Measurements from ENCODE around the gene SLC25A3. TPM values are rescaled to one million over a fixed set of nuclear protein-coding genes. Genes with fewer than 3 reads are reported as not detected.

SLC25A3 gene
- total RNA-seq, 6 donors from 2014 or later = 185 to 483 (median 347) TPM

DNA sequence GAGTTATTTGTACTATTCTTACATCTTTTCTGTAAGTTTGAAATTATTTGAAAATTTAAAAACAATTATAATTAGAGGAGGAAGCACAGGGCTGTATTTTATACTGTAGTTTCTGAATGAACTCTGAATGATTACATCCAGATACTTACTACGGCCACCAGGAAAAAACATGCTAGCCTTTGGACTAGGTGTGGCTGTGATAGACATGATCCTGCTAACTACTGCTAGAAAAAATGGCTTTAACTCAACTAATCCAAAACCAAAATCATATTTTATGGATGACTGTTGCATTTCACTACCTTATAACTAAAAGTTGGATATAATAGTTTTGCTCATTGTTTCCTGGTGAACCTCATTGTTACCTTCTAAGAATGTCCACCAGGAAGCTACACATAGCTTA lies 15.1 kb upstream of the SLC25A3 start:
- no peaks in the 10 kb centered on the region for H3K27me3 ChIP-seq
- no peak for ATAC-seq (ENCODE audit: low FRiP score in 2 of 2)
- WGBS, 2 donors = 77 to 89% methylated on average over 1 of the region's 1 CpG
- no peak for DNase-seq
- no peaks in the 10 kb centered on the region for H3K9me3 ChIP-seq
- TF ChIP-seq POLR2A (IDR thresholded peaks at IDR 0.05) (no peak), EP300 (IDR thresholded peaks at IDR 0.05) (no peak), POLR2AphosphoS5 (IDR thresholded peaks at IDR 0.05) (no peak)
- TF ChIP-seq, protein P1, sequence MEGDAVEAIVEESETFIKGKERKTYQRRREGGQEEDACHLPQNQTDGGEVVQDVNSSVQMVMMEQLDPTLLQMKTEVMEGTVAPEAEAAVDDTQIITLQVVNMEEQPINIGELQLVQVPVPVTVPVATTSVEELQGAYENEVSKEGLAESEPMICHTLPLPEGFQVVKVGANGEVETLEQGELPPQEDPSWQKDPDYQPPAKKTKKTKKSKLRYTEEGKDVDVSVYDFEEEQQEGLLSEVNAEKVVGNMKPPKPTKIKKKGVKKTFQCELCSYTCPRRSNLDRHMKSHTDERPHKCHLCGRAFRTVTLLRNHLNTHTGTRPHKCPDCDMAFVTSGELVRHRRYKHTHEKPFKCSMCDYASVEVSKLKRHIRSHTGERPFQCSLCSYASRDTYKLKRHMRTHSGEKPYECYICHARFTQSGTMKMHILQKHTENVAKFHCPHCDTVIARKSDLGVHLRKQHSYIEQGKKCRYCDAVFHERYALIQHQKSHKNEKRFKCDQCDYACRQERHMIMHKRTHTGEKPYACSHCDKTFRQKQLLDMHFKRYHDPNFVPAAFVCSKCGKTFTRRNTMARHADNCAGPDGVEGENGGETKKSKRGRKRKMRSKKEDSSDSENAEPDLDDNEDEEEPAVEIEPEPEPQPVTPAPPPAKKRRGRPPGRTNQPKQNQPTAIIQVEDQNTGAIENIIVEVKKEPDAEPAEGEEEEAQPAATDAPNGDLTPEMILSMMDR (IDR thresholded peaks at IDR 0.05) = no peak
- H3K4me1 ChIP-seq = no peaks in the 10 kb centered on the region
- H3K4me3 ChIP-seq = no peak overlapping the region
- no peaks in the 10 kb centered on the region for H3K36me3 ChIP-seq
- no peak overlapping the region for H3K27ac ChIP-seq

DNA sequence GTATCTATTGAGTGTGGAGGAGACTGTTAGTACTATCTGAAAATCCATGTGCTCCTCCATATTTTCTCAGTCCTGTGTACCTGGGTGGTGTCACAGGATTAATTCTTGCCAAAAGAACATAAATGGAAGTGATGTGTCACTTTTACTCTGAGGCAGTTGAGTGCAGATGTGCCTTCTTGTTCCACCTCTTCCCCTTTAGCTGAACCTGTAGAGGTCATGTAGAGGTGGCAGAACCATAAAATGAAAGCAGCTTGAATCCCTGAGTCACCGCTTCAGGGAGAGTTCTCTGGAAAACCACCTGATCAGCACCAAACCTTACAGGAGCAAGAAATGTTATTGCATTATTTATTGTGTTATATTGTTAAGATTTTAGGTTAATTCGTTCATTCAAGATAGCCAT lies 14.7 kb upstream of the SLC25A3 start:
- H3K27ac ChIP-seq = no peak overlapping the region
- ATAC-seq (ENCODE audit: low FRiP score in 2 of 2) = no peak
- WGBS, 2 donors = 90 to 91% methylated on average over 2 of the region's 2 CpGs
- H3K27me3 ChIP-seq = no peaks in the 10 kb centered on the region
- DNase-seq = no peak
- no peaks in the 10 kb centered on the region for H3K36me3 ChIP-seq
- no peaks in the 10 kb centered on the region for H3K4me1 ChIP-seq
- H3K4me3 ChIP-seq = no peak overlapping the region
- no peaks in the 10 kb centered on the region for H3K9me3 ChIP-seq
- TF ChIP-seq POLR2AphosphoS5 (IDR thresholded peaks at IDR 0.05) (no peak), EP300 (IDR thresholded peaks at IDR 0.05) (no peak), POLR2A (IDR thresholded peaks at IDR 0.05) (no peak)
- TF ChIP-seq, protein P1 (IDR thresholded peaks at IDR 0.05) = no peak

DNA sequence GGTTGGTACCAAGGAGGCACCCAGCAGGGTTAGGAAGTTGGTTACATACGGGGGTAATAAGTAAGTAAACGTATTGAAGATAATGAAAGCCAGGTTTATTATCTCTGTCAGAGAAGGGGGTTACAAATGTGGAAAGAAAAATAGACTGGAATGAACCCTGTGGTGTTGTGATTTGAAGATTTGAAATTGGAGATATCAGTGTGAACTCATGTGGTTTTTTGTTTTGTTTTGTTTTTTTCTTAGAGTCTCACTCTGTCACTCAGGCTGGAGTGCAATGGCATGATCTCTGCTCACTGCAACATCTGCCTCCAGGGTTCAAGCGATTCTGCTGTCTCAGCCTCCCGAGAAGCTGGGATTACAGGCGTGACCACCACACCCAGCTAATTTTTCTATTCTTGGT lies 14.1 kb upstream of the SLC25A3 start:
- Histone ChIP-seq H3K4me3 (no peak overlapping the region), H3K9me3 (no peaks in the 10 kb centered on the region), H3K36me3 (no peaks in the 10 kb centered on the region), H3K4me1 (no peaks in the 10 kb centered on the region), H3K27me3 (no peaks in the 10 kb centered on the region), H3K27ac (no peak overlapping the region)
- DNase-seq = no peak
- no peak for ATAC-seq (ENCODE audit: low FRiP score in 2 of 2)
- WGBS, 2 donors = 85 to 88% methylated on average over 5 of the region's 5 CpGs
- TF ChIP-seq EP300 (IDR thresholded peaks at IDR 0.05) = no peak
- TF ChIP-seq, protein P1 (IDR thresholded peaks at IDR 0.05) = no peak
- TF ChIP-seq POLR2AphosphoS5 (IDR thresholded peaks at IDR 0.05) = no peak

DNA sequence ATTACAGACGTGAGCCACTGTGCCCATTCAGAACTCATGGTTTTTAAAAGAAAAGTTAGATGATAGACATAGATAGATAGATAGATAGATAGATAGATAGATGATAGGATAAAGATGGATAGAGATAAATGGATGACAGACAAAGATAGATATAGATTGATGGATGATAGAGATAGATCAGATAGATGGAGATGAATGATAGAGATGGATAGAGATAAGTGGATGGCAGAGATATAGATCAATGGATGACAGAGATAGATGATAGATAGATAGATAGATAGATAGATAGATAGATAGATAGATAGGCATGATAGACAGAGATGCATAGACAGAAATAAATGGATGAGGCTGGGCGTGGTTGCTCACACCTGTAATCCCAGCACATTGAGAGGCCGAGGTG lies 13.7 kb upstream of the SLC25A3 start:
- 87 to 98% methylated on average over 3 of the region's 3 CpGs for WGBS, 2 donors
- TF ChIP-seq, protein P1 (IDR thresholded peaks at IDR 0.05) = no peak
- TF ChIP-seq POLR2AphosphoS5 (IDR thresholded peaks at IDR 0.05) (no peak), POLR2A (IDR thresholded peaks at IDR 0.05) (no peak), EP300 (IDR thresholded peaks at IDR 0.05) (no peak)
- Histone ChIP-seq H3K4me3 (no peak overlapping the region), H3K27ac (no peak overlapping the region), H3K4me1 (no peaks in the 10 kb centered on the region), H3K9me3 (no peaks in the 10 kb centered on the region), H3K27me3 (no peaks in the 10 kb centered on the region), H3K36me3 (no peaks in the 10 kb centered on the region)
- DNase-seq (no peak), ATAC-seq (ENCODE audit: low FRiP score in 2 of 2) (no peak)

DNA sequence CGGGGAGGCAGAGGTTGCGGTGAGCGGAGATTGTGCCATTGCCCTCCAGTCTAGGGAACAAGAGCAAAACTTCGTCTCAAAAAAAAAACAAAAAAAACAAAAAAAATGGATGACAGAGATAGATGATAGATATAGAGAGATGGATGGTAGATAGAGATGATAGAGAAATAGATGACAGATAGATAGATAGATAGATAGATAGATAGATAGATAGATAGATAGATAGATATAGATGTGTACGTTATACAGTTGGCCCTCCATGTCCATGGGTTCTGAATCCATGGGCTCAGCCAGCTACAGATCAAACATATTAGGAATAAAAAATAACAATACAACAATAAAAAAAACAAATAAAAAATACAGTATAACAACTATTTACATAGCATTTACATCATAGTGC lies 12.8 kb upstream of the SLC25A3 start:
- WGBS, 2 donors = 96 to 97% methylated on average over 5 of the region's 5 CpGs
- Histone ChIP-seq H3K36me3 (no peaks in the 10 kb centered on the region), H3K27ac (no peak overlapping the region), H3K4me1 (no peaks in the 10 kb centered on the region), H3K4me3 (no peak overlapping the region), H3K27me3 (no peaks in the 10 kb centered on the region), H3K9me3 (no peaks in the 10 kb centered on the region)
- TF ChIP-seq, protein P1 (IDR thresholded peaks at IDR 0.05) = no peak
- no peak for TF ChIP-seq EP300 (IDR thresholded peaks at IDR 0.05)
- no peak for TF ChIP-seq POLR2AphosphoS5 (IDR thresholded peaks at IDR 0.05)
- TF ChIP-seq POLR2A (IDR thresholded peaks at IDR 0.05) = no peak
- no peak for ATAC-seq (ENCODE audit: low FRiP score in 2 of 2)
- no peak for DNase-seq
